MCF 10A (cell line): ENCODE results near the gene TRIM8. TPM values are rescaled to one million over a fixed set of nuclear protein-coding genes. Genes with fewer than 3 reads are reported as not detected.
"Not testable (repeated sequence)": the region's sequence is repeated elsewhere in the genome, so short reads cannot be mapped to it uniquely, and the experiment has no call there.

Experiments
- BruUV-seq: library from RNA; stranded (reverse); fragments of 400-500 nt; replicated peaks from 2 replicates; lab custom pipeline; 2021; lab: Mats Ljungman, UMichigan
- CTCF ChIA-PET: fragments of 300-600 bp; sonication (Branson Sonifier 250); formaldehyde crosslinking; extraction: SDS; loops from one replicate; lab custom pipeline; 2021; ENCODE audit warnings: antibody characterized with exemption, inconsistent platforms; lab: Yijun Ruan, JAX
- POLR2A ChIA-PET: fragments of 300-600, 350-650 bp; sonication (Branson Sonifier 250); formaldehyde crosslinking; extraction: SDS; loops from one replicate; lab custom pipeline; 2020; ENCODE audit warnings: antibody characterized with exemption, inconsistent platforms; lab: Yijun Ruan, JAX
- DNase-seq: peaks from one replicate; pipeline ENCODE4 v3.0.0-alpha.2; 2018; ENCODE audit not compliant: unreplicated experiment
- H3K27ac Mint-ChIP-seq: one replicate; pipeline ENCODE4 v1.8.0; 2022; ENCODE audit warnings: mild to moderate bottlenecking, low read depth, mixed read lengths; ENCODE audit not compliant: unreplicated experiment
- H3K27me3 Mint-ChIP-seq: one replicate; pipeline ENCODE4 v1.8.0; 2022; ENCODE audit warnings: mixed read lengths; ENCODE audit not compliant: insufficient read depth, unreplicated experiment
- H3K36me3 Mint-ChIP-seq: one replicate; pipeline ENCODE4 v1.8.0; 2022; ENCODE audit warnings: mild to moderate bottlenecking, moderate library complexity, mixed read lengths; ENCODE audit not compliant: insufficient read depth, unreplicated experiment
- H3K4me1 Mint-ChIP-seq: one replicate; pipeline ENCODE4 v1.8.0; 2022; ENCODE audit warnings: mixed read lengths; ENCODE audit not compliant: insufficient read depth, unreplicated experiment
- H3K4me3 Mint-ChIP-seq: one replicate; pipeline ENCODE4 v1.8.0; 2022; ENCODE audit warnings: mild to moderate bottlenecking, moderate library complexity, mixed read lengths; ENCODE audit not compliant: unreplicated experiment
- H3K9me3 Mint-ChIP-seq: one replicate; pipeline ENCODE4 v1.8.0; 2022; ENCODE audit warnings: mixed read lengths; ENCODE audit not compliant: unreplicated experiment
- intact Hi-C: fragments of 100-400 bp; cut with micrococcal nuclease; formaldehyde crosslinking; loops from 2 replicates; pipeline ENCODE4 v1.14.1; 2022
- total RNA-seq: library from RNA; stranded (reverse); gene quantifications from 2 replicates; pipeline ENCODE4 v1.2.3, GENCODE V29; 2022
- TF ChIP-seq, protein P1 (sequence below): fragments of 200-600 bp; IDR thresholded peaks from one replicate; pipeline ENCODE4 v1.8.0; 2022; ENCODE audit warnings: antibody characterized with exemption, mild to moderate bottlenecking; ENCODE audit not compliant: unreplicated experiment

The TRIM8 gene
- total RNA-seq, 1 experiment from 2014 or later: 78.1 TPM

DNA sequence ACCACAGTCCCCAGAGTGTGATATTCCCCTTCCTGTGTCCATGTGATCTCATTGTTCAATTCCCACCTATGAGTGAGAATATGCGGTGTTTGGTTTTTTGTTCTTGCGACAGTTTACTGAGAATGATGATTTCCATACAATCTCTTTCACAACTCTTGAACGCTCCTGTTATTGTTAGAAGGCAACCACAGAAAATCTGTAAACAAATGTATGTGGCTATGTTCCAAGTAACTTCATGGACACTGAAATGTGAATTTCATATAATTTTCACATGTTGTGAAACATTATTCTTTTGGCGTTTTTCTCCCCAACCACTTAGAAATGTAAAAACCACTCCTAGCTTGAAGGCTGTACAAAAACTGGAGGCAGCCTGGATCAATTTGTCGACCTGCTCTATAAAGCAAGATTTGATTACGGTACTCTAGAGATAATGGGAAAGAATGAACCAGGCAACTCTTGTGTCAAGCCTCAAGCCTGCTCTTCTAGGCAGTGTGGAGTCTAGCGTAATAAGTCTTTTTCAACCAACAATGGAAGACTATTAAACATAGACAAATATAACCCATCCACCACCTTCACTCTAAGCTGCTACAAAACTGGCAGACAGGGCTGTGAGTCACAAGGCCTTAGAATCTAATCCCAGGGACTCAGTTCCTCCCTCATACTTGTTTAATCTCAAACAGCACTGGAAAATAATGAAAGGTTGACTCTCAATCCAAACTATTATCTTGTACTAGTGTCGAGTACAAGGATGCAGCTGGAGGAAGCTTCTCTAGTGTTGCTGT lies 47.2 kb downstream of the TRIM8 start:
- no TSS peak for BruUV-seq
- Mint-ChIP-seq H3K27me3 (no peaks in the 10 kb centered on the region), H3K9me3 (no peaks in the 10 kb centered on the region), H3K4me3 (no peak overlapping the region), H3K4me1 (peaks cover 2% of the 10 kb centered on the region), H3K36me3 (peaks cover 9% of the 10 kb centered on the region), H3K27ac (no peak overlapping the region)
- POLR2A ChIA-PET: interaction anchor here (0.6 to 0.8 kb wide), 2 partner anchors 47 to 78 kb away, joined by 3 to 5 read pairs; no protein-coding TSS in a partner anchor
- intact Hi-C loops: no loop called here
- TF ChIP-seq, protein P1, sequence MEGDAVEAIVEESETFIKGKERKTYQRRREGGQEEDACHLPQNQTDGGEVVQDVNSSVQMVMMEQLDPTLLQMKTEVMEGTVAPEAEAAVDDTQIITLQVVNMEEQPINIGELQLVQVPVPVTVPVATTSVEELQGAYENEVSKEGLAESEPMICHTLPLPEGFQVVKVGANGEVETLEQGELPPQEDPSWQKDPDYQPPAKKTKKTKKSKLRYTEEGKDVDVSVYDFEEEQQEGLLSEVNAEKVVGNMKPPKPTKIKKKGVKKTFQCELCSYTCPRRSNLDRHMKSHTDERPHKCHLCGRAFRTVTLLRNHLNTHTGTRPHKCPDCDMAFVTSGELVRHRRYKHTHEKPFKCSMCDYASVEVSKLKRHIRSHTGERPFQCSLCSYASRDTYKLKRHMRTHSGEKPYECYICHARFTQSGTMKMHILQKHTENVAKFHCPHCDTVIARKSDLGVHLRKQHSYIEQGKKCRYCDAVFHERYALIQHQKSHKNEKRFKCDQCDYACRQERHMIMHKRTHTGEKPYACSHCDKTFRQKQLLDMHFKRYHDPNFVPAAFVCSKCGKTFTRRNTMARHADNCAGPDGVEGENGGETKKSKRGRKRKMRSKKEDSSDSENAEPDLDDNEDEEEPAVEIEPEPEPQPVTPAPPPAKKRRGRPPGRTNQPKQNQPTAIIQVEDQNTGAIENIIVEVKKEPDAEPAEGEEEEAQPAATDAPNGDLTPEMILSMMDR: no peak
- DNase-seq: peak; percentile 52
- CTCF ChIA-PET: interaction anchor here (1.1 to 1.6 kb wide), 3 partner anchors 13 to 22 kb away, joined by 3 to 7 read pairs (median 4); partner anchors contain the start of genes ARL3 and SFXN2

DNA sequence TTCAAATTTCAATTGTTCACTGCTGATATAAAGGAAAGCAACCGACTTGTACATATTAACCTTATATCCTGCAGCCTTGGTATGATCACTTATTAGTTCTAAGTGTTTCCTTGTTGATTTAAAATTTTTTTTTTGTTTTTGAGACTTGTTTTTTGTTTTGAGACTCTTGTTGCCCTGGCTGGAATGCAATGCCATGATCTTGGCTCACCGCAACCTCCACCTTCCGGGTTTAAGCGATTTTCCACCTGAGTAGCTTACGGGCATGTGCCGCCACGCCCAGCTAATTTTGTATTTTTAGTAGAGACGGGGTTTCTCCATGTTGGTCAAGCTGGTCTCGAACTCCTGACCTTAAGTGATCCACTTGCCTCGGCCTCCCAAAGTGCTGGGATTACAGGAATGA lies 51.1 kb downstream of the TRIM8 start:
- CTCF ChIA-PET: interaction anchor here (0.6 kb wide), 1 partner anchor 9 kb away, joined by 3 read pairs; no protein-coding TSS in a partner anchor
- POLR2A ChIA-PET: interaction anchor here (2.6 kb wide), 1 partner anchor 18 kb away, joined by 14 read pairs; the partner anchor contains the start of genes ARL3 and SFXN2
- intact Hi-C loops, BruUV-seq, DNase-seq, H3K27me3 Mint-ChIP-seq, H3K4me1 Mint-ChIP-seq, H3K9me3 Mint-ChIP-seq, H3K4me3 Mint-ChIP-seq, H3K27ac Mint-ChIP-seq: not testable (repeated sequence)
- H3K36me3 Mint-ChIP-seq: peaks cover 26% of the 10 kb centered on the region

DNA sequence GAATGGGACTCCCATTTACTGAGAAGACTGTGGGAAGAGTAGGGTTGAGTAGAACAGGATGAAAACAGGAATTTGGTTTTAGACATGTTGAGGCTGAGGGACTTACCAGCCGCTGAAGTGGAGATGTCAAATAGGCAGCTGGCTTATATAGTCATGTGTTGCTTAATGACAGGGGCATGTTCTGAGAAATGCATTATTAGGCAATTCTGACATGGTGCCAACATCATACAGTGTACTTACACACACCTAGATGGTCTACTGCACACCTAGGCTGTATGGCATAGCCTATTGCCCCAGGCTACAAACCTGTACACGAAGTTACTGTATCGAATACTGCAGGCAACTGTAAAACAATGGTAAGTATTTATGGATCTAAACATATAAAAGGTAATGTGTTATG lies 52.5 kb downstream of the TRIM8 start:
- ChIA-PET CTCF (interaction anchor here (1.0 kb wide), 1 partner anchor 18 kb away, joined by 3 read pairs; no protein-coding TSS in a partner anchor), POLR2A (interaction anchor here (1.0 to 2.6 kb wide), 3 partner anchors 17 to 52 kb away, joined by 3 to 14 read pairs (median 8); partner anchors contain the start of genes ARL3 and SFXN2)
- H3K36me3 Mint-ChIP-seq: peaks cover 26% of the 10 kb centered on the region
- H3K4me3 Mint-ChIP-seq: no peak overlapping the region
- peak overlapping the region; percentile 82 for H3K27ac Mint-ChIP-seq
- intact Hi-C loops: no loop called here
- H3K27me3 Mint-ChIP-seq: no peaks in the 10 kb centered on the region
- H3K9me3 Mint-ChIP-seq: no peaks in the 10 kb centered on the region
- TF ChIP-seq, protein P1: no peak
- DNase-seq: peak; percentile 86
- peaks cover 6% of the 10 kb centered on the region for H3K4me1 Mint-ChIP-seq
- BruUV-seq: no TSS peak

DNA sequence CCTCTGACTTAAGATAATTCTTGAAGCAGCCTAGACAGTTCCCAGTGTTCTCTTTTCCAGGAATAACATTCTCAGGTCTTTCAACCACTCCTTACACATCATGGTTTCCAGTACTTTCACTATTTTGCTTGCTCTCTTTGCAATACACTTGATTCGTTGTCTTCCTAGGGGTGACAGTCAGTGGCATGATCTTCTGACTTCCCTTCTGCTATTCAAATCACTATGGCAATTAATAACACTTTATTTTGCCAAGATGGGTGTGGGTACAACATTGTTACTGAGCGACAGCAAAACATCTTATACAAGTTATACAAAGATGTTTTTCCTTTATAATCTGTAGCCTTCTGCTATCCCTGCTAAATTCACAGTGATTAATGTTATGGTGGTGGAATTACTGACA lies 54.6 kb downstream of the TRIM8 start:
- ChIA-PET CTCF (interaction anchor here (0.7 to 2.0 kb wide), 2 partner anchors 14 to 52 kb away, joined by 3 to 11 read pairs; no protein-coding TSS in a partner anchor), POLR2A (interaction anchor here (1.4 kb wide), 1 partner anchor 16 kb away, joined by 3 read pairs; no protein-coding TSS in a partner anchor)
- Mint-ChIP-seq H3K36me3 (peaks cover 26% of the 10 kb centered on the region), H3K27ac (no peak overlapping the region), H3K4me1 (peaks cover 6% of the 10 kb centered on the region), H3K4me3 (no peak overlapping the region), H3K27me3 (no peaks in the 10 kb centered on the region), H3K9me3 (no peaks in the 10 kb centered on the region)
- intact Hi-C loops: no loop called here
- no TSS peak for BruUV-seq
- TF ChIP-seq, protein P1: no peak
- no peak for DNase-seq
